H9 (cell line): ENCODE results near the gene IFT122. TPM values are rescaled to one million over a fixed set of nuclear protein-coding genes. Genes with fewer than 3 reads are reported as not detected.

Experiments
- DNase-seq: peaks from one replicate; pipeline ENCODE4 v3.0.0-alpha.2; 2017
- H2AFZ ChIP-seq: one replicate; pipeline ENCODE4 v1.6.1; 2013; ENCODE audit warnings: mild to moderate bottlenecking, low read length, control low read depth, moderate library complexity
- H2AK5ac ChIP-seq: 2 replicates; pipeline ENCODE4 v1.6.1; 2013; ENCODE audit warnings: low read length, control low read depth, mixed read lengths; ENCODE audit not compliant: insufficient read length
- H2BK120ac ChIP-seq: one replicate; pipeline ENCODE4 v1.6.1; 2013; ENCODE audit warnings: low read depth, mild to moderate bottlenecking, low read length, control low read depth, inconsistent platforms; ENCODE audit not compliant: poor library complexity, severe bottlenecking
- H2BK12ac ChIP-seq: 2 replicates; pipeline ENCODE4 v1.6.1; 2013; ENCODE audit warnings: low read length, control low read depth, mixed read lengths, low read depth; ENCODE audit not compliant: insufficient read length
- H2BK15ac ChIP-seq: 2 replicates; pipeline ENCODE4 v1.6.1; 2013; ENCODE audit warnings: low read depth, low read length, control low read depth
- H2BK20ac ChIP-seq: one replicate; pipeline ENCODE4 v1.6.1; 2013; ENCODE audit warnings: low read depth, mild to moderate bottlenecking, low read length, control low read depth, inconsistent platforms; ENCODE audit not compliant: poor library complexity, severe bottlenecking
- H2BK5ac ChIP-seq: 2 replicates; pipeline ENCODE4 v1.6.1; 2013; ENCODE audit warnings: low read length, control low read depth, mixed read lengths; ENCODE audit not compliant: insufficient read length
- H3K14ac ChIP-seq: 2 replicates; pipeline ENCODE4 v1.6.1; 2013; ENCODE audit warnings: low read length, control low read depth; ENCODE audit not compliant: insufficient read depth
- H3K18ac ChIP-seq: 2 replicates; pipeline ENCODE4 v1.6.1; 2013; ENCODE audit warnings: low read depth, mild to moderate bottlenecking, mixed read lengths, low read length, control low read depth; ENCODE audit not compliant: insufficient read length
- H3K23ac ChIP-seq: 2 replicates; pipeline ENCODE4 v1.6.1; 2013; ENCODE audit warnings: low read length, control low read depth, mixed read lengths, low read depth; ENCODE audit not compliant: insufficient read length
- H3K23me2 ChIP-seq: 2 replicates; pipeline ENCODE4 v1.6.1; 2013; ENCODE audit warnings: low read depth, mild to moderate bottlenecking, mixed read lengths, low read length, control low read depth; ENCODE audit not compliant: insufficient read length, poor library complexity, severe bottlenecking
- H3K27ac ChIP-seq: 2 replicates; pipeline ENCODE4 v1.5.1; 2013; ENCODE audit warnings: low read length, control low read depth, mixed read lengths, low read depth; ENCODE audit not compliant: insufficient read length
- H3K27me3 ChIP-seq: 2 replicates; pipeline ENCODE4 v1.6.1; 2013; ENCODE audit warnings: low read length, control low read depth, inconsistent platforms; ENCODE audit not compliant: insufficient read depth
- H3K4ac ChIP-seq: 2 replicates; pipeline ENCODE4 v1.6.1; 2013; ENCODE audit warnings: low read depth, mild to moderate bottlenecking, control low read depth, inconsistent platforms, low read length, moderate library complexity
- H3K4me1 ChIP-seq: 2 replicates; pipeline ENCODE4 v1.6.1; 2013; ENCODE audit warnings: low read length, control low read depth, inconsistent platforms; ENCODE audit not compliant: insufficient read depth
- H3K4me2 ChIP-seq: 2 replicates; pipeline ENCODE4 v1.6.1; 2013; ENCODE audit warnings: low read length, control low read depth, mixed read lengths; ENCODE audit not compliant: insufficient read length, insufficient read depth
- H3K56ac ChIP-seq: 2 replicates; pipeline ENCODE4 v1.6.1; 2013; ENCODE audit warnings: low read depth, mild to moderate bottlenecking, mixed read lengths, low read length, control low read depth; ENCODE audit not compliant: insufficient read length
- H3K79me1 ChIP-seq: 2 replicates; pipeline ENCODE4 v1.6.1; 2013; ENCODE audit warnings: low read depth, mild to moderate bottlenecking, moderate library complexity, low read length, control low read depth, inconsistent platforms; ENCODE audit not compliant: insufficient read depth, poor library complexity, severe bottlenecking
- H3K79me2 ChIP-seq: 2 replicates; pipeline ENCODE4 v1.6.1; 2013; ENCODE audit warnings: low read length, control low read depth, inconsistent platforms; ENCODE audit not compliant: insufficient read depth
- H3K9ac ChIP-seq: 2 replicates; pipeline ENCODE4 v1.6.1; 2013; ENCODE audit warnings: low read length, control low read depth, mixed read lengths; ENCODE audit not compliant: insufficient read length; ENCODE audit errors: extremely low read depth
- H3K9me3 ChIP-seq: one replicate; pipeline ENCODE4 v1.6.1; 2013; ENCODE audit warnings: low read depth, low read length, inconsistent platforms; ENCODE audit not compliant: control insufficient read depth
- H3T11ph ChIP-seq: one replicate; pipeline ENCODE4 v1.6.1; 2013; ENCODE audit warnings: mild to moderate bottlenecking, low read length, control low read depth, inconsistent platforms
- H4K20me1 ChIP-seq: one replicate; pipeline ENCODE4 v1.6.1; 2013; ENCODE audit not compliant: control insufficient read depth, insufficient read length, insufficient read depth
- H4K5ac ChIP-seq: 2 replicates; pipeline ENCODE4 v1.6.1; 2013; ENCODE audit warnings: low read depth, mild to moderate bottlenecking, mixed read lengths, low read length, control low read depth; ENCODE audit not compliant: insufficient read length
- H4K8ac ChIP-seq: replicated peaks from 2 replicates; pipeline ENCODE4 v1.6.1; 2013; ENCODE audit warnings: low read length, control low read depth, mixed read lengths, low read depth; ENCODE audit not compliant: insufficient read length
- H4K91ac ChIP-seq: 2 replicates; pipeline ENCODE4 v1.6.1; 2013; ENCODE audit warnings: low read depth, mild to moderate bottlenecking, moderate library complexity, mixed read lengths, low read length, control low read depth; ENCODE audit not compliant: insufficient read length
- H3K27ac Mint-ChIP-seq, 3 experiments: 2 replicates in 2 of 3; 3 replicates in 1 of 3; pipeline ENCODE4 v1.8.0; 2020 to 2021; ENCODE audit warnings: mixed read lengths in 3 of 3, mild to moderate bottlenecking in 1 of 3, moderate library complexity in 1 of 3
- H3K27me3 Mint-ChIP-seq: 2 replicates; pipeline ENCODE4 v1.8.0; 2021; ENCODE audit warnings: low read depth, mild to moderate bottlenecking, moderate library complexity, mixed read lengths
- H3K36me3 Mint-ChIP-seq, 3 experiments: 2 replicates in 2 of 3; 3 replicates in 1 of 3; pipeline ENCODE4 v1.8.0; 2020 to 2021; ENCODE audit warnings: low read depth in 3 of 3, mixed read lengths in 3 of 3; ENCODE audit not compliant: insufficient read depth in 1 of 3
- H3K4me1 Mint-ChIP-seq, 2 experiments: 2 replicates each; pipeline ENCODE4 v1.8.0; 2020; ENCODE audit warnings: mixed read lengths in 2 of 2
- H3K4me3 Mint-ChIP-seq, 2 experiments: 2 replicates in 1 of 2; 3 replicates in 1 of 2; pipeline ENCODE4 v1.8.0; 2020 to 2021; ENCODE audit warnings: mild to moderate bottlenecking in 2 of 2, mixed read lengths in 2 of 2, moderate library complexity in 1 of 2
- H3K9me3 Mint-ChIP-seq, 2 experiments: 2 replicates in 1 of 2; 3 replicates in 1 of 2; pipeline ENCODE4 v1.8.0; 2020; ENCODE audit warnings: mild to moderate bottlenecking in 2 of 2, mixed read lengths in 2 of 2, moderate library complexity in 1 of 2
- CTCF ChIP-seq: fragments of 200-600 bp; sonication (generic); conservative IDR thresholded peaks from 3 replicates; pipeline ENCODE4 v1.8.0; 2021; ENCODE audit warnings: antibody characterized with exemption, mild to moderate bottlenecking
- WGBS: extraction: QIAGEN DNeasy Blood & Tissue Kit; methylation state at CpG from one replicate; pipeline ENCODE4 v1.1.7; 2013; ENCODE audit warnings: missing lambda C conversion rate, low lambda C conversion rate, mixed read lengths; ENCODE audit not compliant: insufficient read length; ENCODE audit errors: extremely low coverage; 5-methylcytosine and 5-hydroxymethylcytosine counted together
- total RNA-seq: library from RNA; stranded (reverse); gene quantifications from 2 replicates; pipeline ENCODE4 v1.2.1, GENCODE V29; 2021

The IFT122 gene
- total RNA-seq, 1 experiment from 2014 or later, result 19.3 TPM

DNA sequence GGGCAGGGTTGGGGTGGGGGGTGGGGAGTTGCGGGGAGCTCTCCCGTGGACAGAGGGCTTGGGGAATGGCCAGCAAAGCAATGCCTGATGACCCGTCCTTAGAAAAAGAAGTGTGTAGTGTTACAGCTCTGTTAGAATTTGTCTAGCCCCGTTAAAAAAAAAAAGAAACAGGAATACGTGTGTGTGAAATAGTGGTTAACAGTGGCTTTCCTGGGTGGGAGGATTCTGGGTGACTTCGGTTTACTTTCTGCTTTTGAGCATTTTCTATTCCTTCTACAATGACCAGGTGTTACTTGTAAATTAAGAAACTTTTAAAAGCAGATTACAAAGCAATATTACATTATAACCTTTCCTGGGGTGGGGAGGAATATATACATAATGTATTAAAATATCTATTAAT, 127.9 kb downstream of the IFT122 start:
- no peak overlapping the region for H4K8ac ChIP-seq
- H3K14ac ChIP-seq, result no peak overlapping the region
- H3K18ac ChIP-seq, result no peak overlapping the region
- H3K4me1 ChIP-seq, result no peaks in the 10 kb centered on the region
- H2BK120ac ChIP-seq, result no peak overlapping the region
- Mint-ChIP-seq H3K27ac (no peak overlapping the region), H3K27me3 (no peaks in the 10 kb centered on the region), H3K4me3 (no peak overlapping the region), H3K9me3 (no peaks in the 10 kb centered on the region), H3K4me1 (peaks cover 2 to 5% of the 10 kb centered on the region in 2 experiments), H3K36me3 (peaks cover 0 to 7% (median 0%) of the 10 kb centered on the region in 3 experiments; a peak in 3 of 7 replicates)
- no peaks in the 10 kb centered on the region for H3K79me1 ChIP-seq
- no peak for DNase-seq
- H2BK15ac ChIP-seq, result no peak overlapping the region
- H3K23ac ChIP-seq, result no peak overlapping the region
- TF ChIP-seq CTCF, result no peak
- no peaks in the 10 kb centered on the region for H3K79me2 ChIP-seq
- no peak overlapping the region for H3K9ac ChIP-seq
- H3K4me2 ChIP-seq, result no peak overlapping the region
- no peak overlapping the region for H3K4ac ChIP-seq
- H3K27ac ChIP-seq, result no peak overlapping the region
- H4K5ac ChIP-seq, result no peak overlapping the region
- no peak overlapping the region for H3K56ac ChIP-seq
- no CpG with 5 or more reads among the region's 6 CpGs for WGBS
- no peaks in the 10 kb centered on the region for H3K9me3 ChIP-seq
- H2BK12ac ChIP-seq, result no peak overlapping the region
- no peak overlapping the region for H2BK5ac ChIP-seq
- no peaks in the 10 kb centered on the region for H3K23me2 ChIP-seq
- no peak overlapping the region for H2AFZ ChIP-seq
- no peaks in the 10 kb centered on the region for H3K27me3 ChIP-seq
- no peak overlapping the region for H2AK5ac ChIP-seq
- H4K20me1 ChIP-seq, result no peaks in the 10 kb centered on the region
- no peak overlapping the region for H3T11ph ChIP-seq
- no peak overlapping the region for H4K91ac ChIP-seq
- no peak overlapping the region for H2BK20ac ChIP-seq
